K562 (cell line): ENCODE measurements around the gene RING1. TPM values are rescaled to one million over a fixed set of nuclear protein-coding genes. Genes with fewer than 3 reads are reported as not detected.
A peak's percentile ranks its signal among the peaks of the same experiment; 100 is the strongest.

ENCODE experiments used
- HMBOX1 ChIP-seq: sonication (generic); IDR thresholded peaks from 2 replicates; pipeline ENCODE4 v1.6.1; 2016
- MTA2 ChIP-seq: fragments of 450-650 bp; IDR thresholded peaks from 2 replicates; pipeline ENCODE4 v1.6.1; 2016; ENCODE audit warnings: low read depth
- MYC ChIP-seq, 2 experiments: fragments of 250-450 bp in 1 of 2; sonication (Bioruptor Pico) in 1 of 2; IDR thresholded peaks; 2 replicates each; pipeline versions ENCODE4 v1.5.1 to v1.6.1; 2012 to 2021; ENCODE audit warnings: low read depth in 2 of 2, borderline replicate concordance in 1 of 2, improper control_type of control experiment in 1 of 2, low read length in 1 of 2, mild to moderate bottlenecking in 1 of 2, moderate library complexity in 1 of 2
- SOX6 ChIP-seq: fragments of 450-650 bp; IDR thresholded peaks from 2 replicates; pipeline ENCODE4 v1.6.1; 2014; ENCODE audit warnings: mild to moderate bottlenecking
- ZBTB11 ChIP-seq, 3 experiments: fragments of 200-800 bp in 1 of 3; fragments of 250-450 bp in 1 of 3; fragments of 450-650 bp in 1 of 3; sonication (Bioruptor Pico) in 1 of 3; sonication (Bioruptor generic) in 1 of 3; formaldehyde crosslinking in 1 of 3; IDR thresholded peaks; 2 replicates each; pipeline versions ENCODE4 v1.6.1 to v1.8.0; 2016 to 2022; ENCODE audit warnings: mild to moderate bottlenecking in 2 of 3, missing genetic modification characterization in 2 of 3, missing compliant biosample characterization in 1 of 3, moderate library complexity in 1 of 3
- ZFP36 ChIP-seq: fragments of 150-350 bp; IDR thresholded peaks from 2 replicates; pipeline ENCODE4 v1.6.1; 2018; ENCODE audit warnings: low read length, low read depth; ENCODE audit not compliant: partially characterized antibody
- ZNF740 ChIP-seq, 3 experiments: fragments of 200-800 bp in 1 of 3; sonication (Bioruptor generic) in 1 of 3; sonication (generic) in 1 of 3; formaldehyde crosslinking in 1 of 3; IDR thresholded peaks; 2 replicates each; pipeline versions ENCODE4 v1.6.1 to v1.8.0; 2016 to 2022; ENCODE audit warnings: mild to moderate bottlenecking in 2 of 3, missing compliant biosample characterization in 2 of 3, missing genetic modification characterization in 2 of 3, missing genetic modification reagents in 1 of 3
- polyA plus RNA-seq, 8 experiments: library from polyadenylated mRNA; depleted of rRNA in 4 of 8; stranded (reverse) in 5 of 8; unstranded in 3 of 8; fragments of >200 nt; fragmentation: Nextera tagmentation in 2 of 8; fragmentation: Illumina TruSeq in 1 of 8; extraction: Ambion mirVana in 2 of 8; extraction: Trizol in 1 of 8; gene quantifications; 2 replicates each; pipeline versions ENCODE4 v1.2.1 to v1.2.3, GENCODE V29; 2011 to 2014; ENCODE audit warnings: inconsistent platforms in 1 of 8, missing spikeins in 1 of 8
- total RNA-seq, 7 experiments: library from RNA; depleted of rRNA in 6 of 7; stranded (reverse); fragments of >200 nt in 6 of 7; fragmentation: Illumina TruSeq in 2 of 7; extraction: Trizol in 2 of 7; gene quantifications; 2 replicates each; pipeline versions ENCODE4 v1.2.1 to v1.2.3, GENCODE V29; 2011 to 2021; ENCODE audit warnings: low replicate concordance in 1 of 7
- TF ChIP-seq, protein P1 (sequence below): sonication (generic); formaldehyde crosslinking; IDR thresholded peaks from 2 replicates; pipeline ENCODE4 v1.9.0; 2022; ENCODE audit warnings: mild to moderate bottlenecking, missing genetic modification reagents
- TF ChIP-seq, protein P2 (sequence below): sonication (generic); formaldehyde crosslinking; IDR thresholded peaks from 2 replicates; pipeline ENCODE4 v1.8.1; 2023; ENCODE audit warnings: mild to moderate bottlenecking, missing genetic modification reagents
- TF ChIP-seq, protein P3 (sequence below): fragments of 450-650 bp; IDR thresholded peaks from 2 replicates; pipeline ENCODE4 v1.6.1; 2016; ENCODE audit warnings: mild to moderate bottlenecking
- TF ChIP-seq, protein P4 (sequence below): fragments of 250-450 bp; sonication (Bioruptor Pico); IDR thresholded peaks from 2 replicates; pipeline ENCODE4 v1.5.0; 2020; ENCODE audit warnings: mild to moderate bottlenecking

The RING1 gene
- total and polyA plus RNA-seq, 9 of the 15 experiments (the other 6 are each of a cell fraction or from before 2014, with no cell fraction given) = 4.2 to 59.1 (median 36.9) TPM

GRCh38 chr6:33248932-33249731 lies 40.8 kb downstream of the RING1 start (continued):
- TF ChIP-seq, protein P1, sequence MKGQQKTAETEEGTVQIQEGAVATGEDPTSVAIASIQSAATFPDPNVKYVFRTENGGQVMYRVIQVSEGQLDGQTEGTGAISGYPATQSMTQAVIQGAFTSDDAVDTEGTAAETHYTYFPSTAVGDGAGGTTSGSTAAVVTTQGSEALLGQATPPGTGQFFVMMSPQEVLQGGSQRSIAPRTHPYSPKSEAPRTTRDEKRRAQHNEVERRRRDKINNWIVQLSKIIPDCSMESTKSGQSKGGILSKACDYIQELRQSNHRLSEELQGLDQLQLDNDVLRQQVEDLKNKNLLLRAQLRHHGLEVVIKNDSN (CRISPR knock-in tag) = peak; percentile 64
- peak; percentile 78 for TF ChIP-seq MYC (IDR thresholded peaks at IDR 0.05; ENCODE audit: low read depth, low read length)
- TF ChIP-seq MYC (CRISPR knock-in tag; IDR thresholded peaks at IDR 0.05; ENCODE audit: borderline replicate concordance, low read depth) = no peak
- no peak for TF ChIP-seq ZFP36
- TF ChIP-seq HMBOX1 = peak; percentile 46; the same call in 1 of the 2 replicates
- TF ChIP-seq SOX6 = peak; percentile 31; the same call in 1 of the 2 replicates
- TF ChIP-seq ZNF740 (CRISPR knock-in tag; IDR thresholded peaks at IDR 0.05) = no peak
- TF ChIP-seq ZNF740 (tag; IDR thresholded peaks at IDR 0.05) = no peak
- TF ChIP-seq, protein P2, sequence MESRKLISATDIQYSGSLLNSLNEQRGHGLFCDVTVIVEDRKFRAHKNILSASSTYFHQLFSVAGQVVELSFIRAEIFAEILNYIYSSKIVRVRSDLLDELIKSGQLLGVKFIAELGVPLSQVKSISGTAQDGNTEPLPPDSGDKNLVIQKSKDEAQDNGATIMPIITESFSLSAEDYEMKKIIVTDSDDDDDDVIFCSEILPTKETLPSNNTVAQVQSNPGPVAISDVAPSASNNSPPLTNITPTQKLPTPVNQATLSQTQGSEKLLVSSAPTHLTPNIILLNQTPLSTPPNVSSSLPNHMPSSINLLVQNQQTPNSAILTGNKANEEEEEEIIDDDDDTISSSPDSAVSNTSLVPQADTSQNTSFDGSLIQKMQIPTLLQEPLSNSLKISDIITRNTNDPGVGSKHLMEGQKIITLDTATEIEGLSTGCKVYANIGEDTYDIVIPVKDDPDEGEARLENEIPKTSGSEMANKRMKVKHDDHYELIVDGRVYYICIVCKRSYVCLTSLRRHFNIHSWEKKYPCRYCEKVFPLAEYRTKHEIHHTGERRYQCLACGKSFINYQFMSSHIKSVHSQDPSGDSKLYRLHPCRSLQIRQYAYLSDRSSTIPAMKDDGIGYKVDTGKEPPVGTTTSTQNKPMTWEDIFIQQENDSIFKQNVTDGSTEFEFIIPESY (CRISPR knock-in tag) = no peak
- TF ChIP-seq, protein P3, sequence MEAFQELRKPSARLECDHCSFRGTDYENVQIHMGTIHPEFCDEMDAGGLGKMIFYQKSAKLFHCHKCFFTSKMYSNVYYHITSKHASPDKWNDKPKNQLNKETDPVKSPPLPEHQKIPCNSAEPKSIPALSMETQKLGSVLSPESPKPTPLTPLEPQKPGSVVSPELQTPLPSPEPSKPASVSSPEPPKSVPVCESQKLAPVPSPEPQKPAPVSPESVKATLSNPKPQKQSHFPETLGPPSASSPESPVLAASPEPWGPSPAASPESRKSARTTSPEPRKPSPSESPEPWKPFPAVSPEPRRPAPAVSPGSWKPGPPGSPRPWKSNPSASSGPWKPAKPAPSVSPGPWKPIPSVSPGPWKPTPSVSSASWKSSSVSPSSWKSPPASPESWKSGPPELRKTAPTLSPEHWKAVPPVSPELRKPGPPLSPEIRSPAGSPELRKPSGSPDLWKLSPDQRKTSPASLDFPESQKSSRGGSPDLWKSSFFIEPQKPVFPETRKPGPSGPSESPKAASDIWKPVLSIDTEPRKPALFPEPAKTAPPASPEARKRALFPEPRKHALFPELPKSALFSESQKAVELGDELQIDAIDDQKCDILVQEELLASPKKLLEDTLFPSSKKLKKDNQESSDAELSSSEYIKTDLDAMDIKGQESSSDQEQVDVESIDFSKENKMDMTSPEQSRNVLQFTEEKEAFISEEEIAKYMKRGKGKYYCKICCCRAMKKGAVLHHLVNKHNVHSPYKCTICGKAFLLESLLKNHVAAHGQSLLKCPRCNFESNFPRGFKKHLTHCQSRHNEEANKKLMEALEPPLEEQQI = no peak
- TF ChIP-seq ZBTB11 (CRISPR knock-in tag; IDR thresholded peaks at IDR 0.05) = peak in 1 of 3 experiments; percentile 85; a peak in 2 of 6 replicates
- no peak for TF ChIP-seq MTA2
- TF ChIP-seq, protein P4, sequence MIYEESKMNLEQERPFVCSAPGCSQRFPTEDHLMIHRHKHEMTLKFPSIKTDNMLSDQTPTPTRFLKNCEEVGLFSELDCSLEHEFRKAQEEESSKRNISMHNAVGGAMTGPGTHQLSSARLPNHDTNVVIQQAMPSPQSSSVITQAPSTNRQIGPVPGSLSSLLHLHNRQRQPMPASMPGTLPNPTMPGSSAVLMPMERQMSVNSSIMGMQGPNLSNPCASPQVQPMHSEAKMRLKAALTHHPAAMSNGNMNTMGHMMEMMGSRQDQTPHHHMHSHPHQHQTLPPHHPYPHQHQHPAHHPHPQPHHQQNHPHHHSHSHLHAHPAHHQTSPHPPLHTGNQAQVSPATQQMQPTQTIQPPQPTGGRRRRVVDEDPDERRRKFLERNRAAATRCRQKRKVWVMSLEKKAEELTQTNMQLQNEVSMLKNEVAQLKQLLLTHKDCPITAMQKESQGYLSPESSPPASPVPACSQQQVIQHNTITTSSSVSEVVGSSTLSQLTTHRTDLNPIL = no peak
